Right lobe of liver (tissue), 6 donors: Measurements from ENCODE around the gene TDRD7. TPM values are rescaled to one million over a fixed set of nuclear protein-coding genes. Genes with fewer than 3 reads are reported as not detected.

Source experiments
- ATAC-seq, 4 donors: fragments of 200-7000 bp; cut with Tn5 transposase; one replicate each; pipeline ENCODE4 v1.9.1; 2020; ENCODE audit warnings: mild to moderate bottlenecking in 4 of 4, moderate library complexity in 4 of 4
- DNase-seq, 3 donors: peaks; one replicate each; pipeline ENCODE4 v3.0.0-alpha.2; 2020
- H3K27ac ChIP-seq, 3 donors: fragments of 200-600 bp; one replicate each; pipeline ENCODE4 v1.8.0; 2022
- H3K27me3 ChIP-seq, 2 donors: fragments of 200-600 bp; one replicate each; pipeline ENCODE4 v1.8.0; 2022
- H3K36me3 ChIP-seq, 4 donors: fragments of 200-600 bp; sonication (generic) in 1 of 4; one replicate each; pipeline versions ENCODE4 v1.5.1 to v1.8.0; 2017 to 2022; ENCODE audit warnings: control low read depth in 1 of 4
- H3K4me1 ChIP-seq, 4 donors: fragments of 200-600 bp; sonication (generic) in 1 of 4; one replicate each; pipeline versions ENCODE4 v1.5.1 to v1.8.0; 2017 to 2022; ENCODE audit warnings: control low read depth in 1 of 4
- H3K4me3 ChIP-seq, 3 donors: fragments of 200-600 bp; one replicate each; pipeline ENCODE4 v1.8.0; 2022
- H3K9me3 ChIP-seq, 4 donors: fragments of 200-600 bp; sonication (generic) in 1 of 4; one replicate each; pipeline versions ENCODE4 v1.5.1 to v1.8.0; 2017 to 2022; ENCODE audit warnings: control low read depth in 1 of 4
- POLR2A ChIP-seq: fragments of 450-650 bp; IDR thresholded peaks from one replicate; pipeline ENCODE4 v1.6.1; 2017; ENCODE audit warnings: antibody characterized with exemption, mild to moderate bottlenecking
- WGBS: methylation state at CpG from one replicate; pipeline ENCODE4 v1.1.6; 2018; ENCODE audit warnings: low coverage, low lambda C conversion rate; ENCODE audit not compliant: insufficient coverage; ENCODE audit errors: missing lambda C conversion rate; 5-methylcytosine and 5-hydroxymethylcytosine counted together
- intact Hi-C, 2 donors: fragments of 100-400 bp; cut with DNase I; formaldehyde crosslinking; loops; one replicate each; pipeline versions ENCODE4 v1.11.2 to v1.14.1; 2022
- total RNA-seq, 6 experiments: library from RNA; depleted of rRNA in 2 of 6; stranded (reverse); fragments of >200 nt in 2 of 6; fragmentation: NEBNext Ultra II Directional in 3 of 6; extraction: Animal tissue kit (Norgen Biotek cat#: 25700) in 3 of 6; gene quantifications; one replicate each; pipeline versions ENCODE4 v1.1.0 to v1.2.4, GENCODE V29; 2016 to 2023
- TF ChIP-seq, protein P1 (sequence below), 4 donors: fragments of 200-600 bp in 3 of 4; fragments of 450-650 bp in 1 of 4; IDR thresholded peaks; one replicate each; pipeline versions ENCODE4 v1.5.1 to v1.8.0; 2016 to 2022; ENCODE audit warnings: antibody characterized with exemption in 4 of 4, mild to moderate bottlenecking in 2 of 4
- donor health status: DM: no; HTN: yes; CAD: no.
- donor health status: DM: no; HTN: no; CAD: no.
- donor health status: DM: no; HTN: no; CAD: no.
- donor health status: DM: no; HTN: yes; CAD: no.
- donor health status: DM: no; HTN: yes; CAD: no.

TDRD7 gene
- total RNA-seq, 6 experiments from 2014 or later = 4.2 to 8.7 (median 6.8) TPM

DNA sequence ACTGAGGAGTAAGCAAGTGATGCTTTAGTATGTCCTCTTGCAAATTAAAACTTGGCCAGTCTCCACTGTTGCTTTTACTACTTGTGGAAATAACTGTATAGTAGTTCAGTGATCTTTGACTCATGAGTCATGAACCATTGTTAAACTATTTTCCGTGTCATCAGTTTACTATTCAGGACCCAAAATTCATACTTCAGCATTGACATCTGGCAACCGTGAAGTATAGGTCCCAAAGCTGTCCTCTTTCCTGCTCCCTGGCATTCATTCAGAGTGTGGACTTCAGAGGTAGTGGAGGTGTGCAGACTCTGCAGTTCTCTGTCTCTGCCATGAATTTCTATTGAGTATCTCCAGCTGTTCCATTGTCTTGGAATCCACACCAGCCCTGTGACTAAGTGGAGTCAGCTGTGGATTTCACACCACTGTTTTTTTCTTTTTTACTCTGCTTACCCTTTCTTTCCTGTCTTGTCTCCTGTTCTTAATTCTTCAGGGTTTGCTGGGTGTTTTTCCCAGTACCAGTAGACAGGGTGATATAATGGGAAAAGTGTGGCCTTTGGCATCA is 7.5 kb downstream of the TDRD7 start:
- no peak overlapping the region for H3K27ac ChIP-seq
- 24% methylated on average over 2 of the region's 2 CpGs for WGBS
- H3K4me1 ChIP-seq = peaks cover 0 to 12% (median 3%) of the 10 kb centered on the region in 4 donors
- no peaks in the 10 kb centered on the region for H3K27me3 ChIP-seq
- TF ChIP-seq, protein P1, sequence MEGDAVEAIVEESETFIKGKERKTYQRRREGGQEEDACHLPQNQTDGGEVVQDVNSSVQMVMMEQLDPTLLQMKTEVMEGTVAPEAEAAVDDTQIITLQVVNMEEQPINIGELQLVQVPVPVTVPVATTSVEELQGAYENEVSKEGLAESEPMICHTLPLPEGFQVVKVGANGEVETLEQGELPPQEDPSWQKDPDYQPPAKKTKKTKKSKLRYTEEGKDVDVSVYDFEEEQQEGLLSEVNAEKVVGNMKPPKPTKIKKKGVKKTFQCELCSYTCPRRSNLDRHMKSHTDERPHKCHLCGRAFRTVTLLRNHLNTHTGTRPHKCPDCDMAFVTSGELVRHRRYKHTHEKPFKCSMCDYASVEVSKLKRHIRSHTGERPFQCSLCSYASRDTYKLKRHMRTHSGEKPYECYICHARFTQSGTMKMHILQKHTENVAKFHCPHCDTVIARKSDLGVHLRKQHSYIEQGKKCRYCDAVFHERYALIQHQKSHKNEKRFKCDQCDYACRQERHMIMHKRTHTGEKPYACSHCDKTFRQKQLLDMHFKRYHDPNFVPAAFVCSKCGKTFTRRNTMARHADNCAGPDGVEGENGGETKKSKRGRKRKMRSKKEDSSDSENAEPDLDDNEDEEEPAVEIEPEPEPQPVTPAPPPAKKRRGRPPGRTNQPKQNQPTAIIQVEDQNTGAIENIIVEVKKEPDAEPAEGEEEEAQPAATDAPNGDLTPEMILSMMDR (IDR thresholded peaks at IDR 0.05) = no peak
- no peak for TF ChIP-seq POLR2A
- ATAC-seq = peak in 3 of 4 donors; percentile 38 to 80 (median 43)
- no peak overlapping the region for H3K4me3 ChIP-seq
- intact Hi-C loops = no loop called here
- no peaks in the 10 kb centered on the region for H3K36me3 ChIP-seq
- no peak for DNase-seq
- H3K9me3 ChIP-seq = no peaks in the 10 kb centered on the region

DNA sequence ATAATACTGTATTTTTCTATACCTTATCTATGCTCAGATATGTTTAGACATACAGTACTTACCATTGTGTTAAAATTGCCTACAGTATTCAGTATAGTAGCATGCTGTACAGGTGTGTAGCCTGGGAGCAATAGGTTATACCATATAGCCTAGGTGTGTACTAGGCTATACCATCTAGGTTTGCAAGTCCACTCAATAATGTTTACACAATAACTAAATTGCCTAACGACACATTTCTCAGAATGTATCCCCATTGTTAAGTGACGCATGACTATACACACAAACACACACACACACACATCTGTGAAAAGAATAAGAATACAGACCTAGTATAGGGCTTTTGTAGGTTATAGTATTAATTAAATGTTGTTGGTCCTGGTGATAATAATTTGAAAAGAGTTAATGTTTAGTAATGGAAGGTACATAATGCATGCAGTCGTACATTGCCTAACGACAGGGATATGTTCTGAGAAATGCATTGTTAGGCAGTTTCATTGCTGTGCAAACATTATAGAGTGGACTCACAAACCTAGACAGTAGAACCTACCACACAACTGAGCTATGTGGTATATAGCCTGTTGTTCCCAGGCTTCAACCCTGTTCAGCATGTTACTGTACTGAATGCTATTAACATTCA is 13.6 kb downstream of the TDRD7 start:
- DNase-seq = no peak
- WGBS = 60% methylated on average over 4 of the region's 4 CpGs
- Histone ChIP-seq H3K9me3 (no peaks in the 10 kb centered on the region), H3K27me3 (no peaks in the 10 kb centered on the region), H3K4me3 (no peak overlapping the region), H3K27ac (no peak overlapping the region), H3K36me3 (peaks cover 0 to 7% (median 0%) of the 10 kb centered on the region in 4 donors), H3K4me1 (peaks cover 0 to 12% (median 4%) of the 10 kb centered on the region in 4 donors)
- intact Hi-C loops = no loop called here
- no peak for TF ChIP-seq POLR2A
- TF ChIP-seq, protein P1 (IDR thresholded peaks at IDR 0.05) = no peak
- peak in 3 of 4 donors; percentile 59 to 83 (median 78) for ATAC-seq

DNA sequence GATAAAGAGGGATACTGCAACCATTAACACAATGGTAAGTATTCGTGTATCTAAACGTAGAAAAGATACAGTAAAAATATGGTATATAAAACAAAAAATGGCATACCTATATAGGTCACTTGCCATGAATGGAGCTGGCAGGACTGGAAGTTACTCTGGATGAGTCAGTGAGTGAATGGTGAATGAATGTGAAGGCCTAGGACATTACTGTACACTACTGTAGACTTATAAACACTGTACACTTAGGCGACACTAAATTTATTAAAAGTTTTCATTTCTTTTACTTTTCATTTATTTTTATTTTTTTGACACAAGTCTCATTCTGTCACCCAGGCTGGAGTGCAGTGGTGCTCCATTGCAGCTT is 14.1 kb downstream of the TDRD7 start:
- H3K4me1 ChIP-seq = peaks cover 0 to 12% (median 4%) of the 10 kb centered on the region in 4 donors
- intact Hi-C loops = no loop called here
- H3K4me3 ChIP-seq = no peak overlapping the region
- H3K36me3 ChIP-seq = peaks cover 0 to 7% (median 0%) of the 10 kb centered on the region in 4 donors
- no peaks in the 10 kb centered on the region for H3K9me3 ChIP-seq
- H3K27ac ChIP-seq = no peak overlapping the region
- DNase-seq = no peak
- H3K27me3 ChIP-seq = no peaks in the 10 kb centered on the region
- ATAC-seq = no peak
- TF ChIP-seq, protein P1 (IDR thresholded peaks at IDR 0.05) = no peak
- no peak for TF ChIP-seq POLR2A
- 93% methylated on average over 3 of the region's 3 CpGs for WGBS

DNA sequence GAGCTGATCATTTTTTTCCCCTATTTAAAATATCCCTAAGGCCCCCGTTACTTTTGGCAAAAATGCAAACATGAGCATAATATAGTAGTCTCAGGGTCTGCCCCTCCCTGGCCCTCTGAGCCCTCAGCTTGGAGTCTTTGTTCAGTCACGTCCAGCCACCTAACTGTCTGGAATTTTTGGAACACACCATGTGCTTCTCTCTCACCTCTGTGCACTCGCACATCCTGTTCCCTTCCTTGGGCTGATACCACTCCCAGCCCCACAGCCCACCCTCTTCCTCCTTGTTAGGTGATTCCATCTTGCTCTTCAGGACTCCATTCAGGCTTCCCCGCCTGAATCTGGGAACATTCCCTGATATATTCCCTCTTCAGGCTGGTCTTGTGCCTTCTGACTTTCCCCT is 16.0 kb downstream of the TDRD7 start:
- H3K27ac ChIP-seq = no peak overlapping the region
- no peak for ATAC-seq
- H3K9me3 ChIP-seq = no peaks in the 10 kb centered on the region
- DNase-seq = no peak
- intact Hi-C loops = no loop called here
- H3K4me1 ChIP-seq = peaks cover 0 to 12% (median 4%) of the 10 kb centered on the region in 4 donors
- no peak for TF ChIP-seq POLR2A
- TF ChIP-seq, protein P1 (IDR thresholded peaks at IDR 0.05) = no peak
- peaks cover 0 to 9% (median 4%) of the 10 kb centered on the region in 4 donors for H3K36me3 ChIP-seq
- H3K4me3 ChIP-seq = no peak overlapping the region
- no peaks in the 10 kb centered on the region for H3K27me3 ChIP-seq
- 69% methylated on average over 4 of the region's 4 CpGs for WGBS
